Neuronal stem cell (in vitro differentiated cells): ENCODE data around the gene CBY2.

Experiments used
- DNase-seq: peaks from one replicate; pipeline ENCODE4 v3.0.0-alpha.2; 2013; ENCODE audit warnings: low spot score
- H2AFZ ChIP-seq: one replicate; pipeline ENCODE4 v1.6.1; 2013; ENCODE audit warnings: mild to moderate bottlenecking, low read length, inconsistent platforms
- H2AK5ac ChIP-seq: 2 replicates; pipeline ENCODE4 v1.6.1; 2013; ENCODE audit warnings: low read depth, mild to moderate bottlenecking, inconsistent platforms, low read length, moderate library complexity, mixed read lengths
- H2BK120ac ChIP-seq: 2 replicates; pipeline ENCODE4 v1.6.1; 2013; ENCODE audit warnings: low read depth, mild to moderate bottlenecking, inconsistent platforms, low read length, moderate library complexity, mixed read lengths
- H2BK12ac ChIP-seq: one replicate; pipeline ENCODE4 v1.6.1; 2013; ENCODE audit warnings: low read length, inconsistent platforms
- H2BK15ac ChIP-seq: 2 replicates; pipeline ENCODE4 v1.6.1; 2013; ENCODE audit warnings: mild to moderate bottlenecking, low read length, inconsistent platforms, mixed read lengths
- H2BK5ac ChIP-seq: one replicate; pipeline ENCODE4 v1.6.1; 2013; ENCODE audit warnings: inconsistent platforms, mild to moderate bottlenecking, low read length, moderate library complexity
- H3K14ac ChIP-seq: one replicate; pipeline ENCODE4 v1.6.1; 2013; ENCODE audit warnings: low read length, inconsistent platforms
- H3K18ac ChIP-seq: 2 replicates; pipeline ENCODE4 v1.6.1; 2013; ENCODE audit warnings: low read length, inconsistent platforms
- H3K23ac ChIP-seq: 2 replicates; pipeline ENCODE4 v1.6.1; 2013; ENCODE audit warnings: low read depth, mild to moderate bottlenecking, mixed read lengths, low read length, inconsistent platforms; ENCODE audit not compliant: poor library complexity
- H3K27ac ChIP-seq: replicated peaks from 3 replicates; pipeline ENCODE4 v1.5.1; 2013; ENCODE audit warnings: low read length, inconsistent platforms
- H3K27me3 ChIP-seq, 3 experiments: 2 replicates each; pipeline ENCODE4 v1.6.1; 2013; ENCODE audit warnings: low read length in 3 of 3, mild to moderate bottlenecking in 2 of 3, inconsistent platforms in 1 of 3, low read depth in 1 of 3, mixed read lengths in 1 of 3, moderate library complexity in 1 of 3; ENCODE audit not compliant: control insufficient read depth in 3 of 3, insufficient read depth in 3 of 3
- H3K36me3 ChIP-seq, 2 donors: replicated peaks in 1 of 2; 2 replicates each; pipeline ENCODE4 v1.6.1; 2013; ENCODE audit warnings: low read length in 2 of 2; ENCODE audit not compliant: control insufficient read depth in 2 of 2, insufficient read depth in 2 of 2
- H3K4ac ChIP-seq: 2 replicates; pipeline ENCODE4 v1.6.1; 2013; ENCODE audit warnings: inconsistent platforms, mild to moderate bottlenecking, low read length, moderate library complexity
- H3K4me1 ChIP-seq, 2 donors: 1 replicate in 1 of 2; 2 replicates in 1 of 2; pipeline ENCODE4 v1.6.1; 2013; ENCODE audit warnings: low read length in 2 of 2, low read depth in 1 of 2; ENCODE audit not compliant: control insufficient read depth in 2 of 2, insufficient read depth in 1 of 2
- H3K4me2 ChIP-seq: one replicate; pipeline ENCODE4 v1.6.1; 2013; ENCODE audit warnings: mild to moderate bottlenecking, low read length, inconsistent platforms; ENCODE audit not compliant: insufficient read depth, poor library complexity, severe bottlenecking
- H3K4me3 ChIP-seq, 2 donors: 2 replicates each; pipeline ENCODE4 v1.5.1; 2013; ENCODE audit warnings: low read length in 2 of 2, mild to moderate bottlenecking in 2 of 2, inconsistent platforms in 1 of 2, moderate library complexity in 1 of 2
- H3K79me1 ChIP-seq: one replicate; pipeline ENCODE4 v1.6.1; 2013; ENCODE audit warnings: low read depth, mild to moderate bottlenecking, inconsistent platforms, low read length, moderate library complexity
- H3K9ac ChIP-seq: one replicate; pipeline ENCODE4 v1.6.1; 2013; ENCODE audit warnings: mild to moderate bottlenecking, low read depth, low read length, inconsistent platforms; ENCODE audit not compliant: poor library complexity
- H3K9me3 ChIP-seq, 2 donors: replicated peaks in 1 of 2; 2 replicates each; pipeline versions ENCODE3 to v1.6.1; 2013; ENCODE audit warnings: low read length in 2 of 2, mild to moderate bottlenecking in 2 of 2, inconsistent platforms in 1 of 2, low read depth in 1 of 2, mixed read lengths in 1 of 2, moderate library complexity in 1 of 2; ENCODE audit not compliant: control insufficient read depth in 2 of 2, insufficient read depth in 1 of 2
- H4K8ac ChIP-seq: one replicate; pipeline ENCODE4 v1.6.1; 2013; ENCODE audit warnings: low read depth, mild to moderate bottlenecking, inconsistent platforms, low read length, moderate library complexity
- H4K91ac ChIP-seq: one replicate; pipeline ENCODE4 v1.6.1; 2013; ENCODE audit warnings: low read length, low read depth, mild to moderate bottlenecking, inconsistent platforms; ENCODE audit not compliant: poor library complexity
- WGBS, 2 donors: extraction: QIAGEN DNeasy Blood & Tissue Kit; methylation state at CpG; one replicate each; pipeline ENCODE4 v1.1.7; 2013; ENCODE audit warnings: missing lambda C conversion rate in 2 of 2, mixed read lengths in 1 of 2; ENCODE audit not compliant: insufficient read length in 2 of 2, insufficient replicate concordance in 1 of 2; ENCODE audit errors: extremely low coverage in 2 of 2; 5-methylcytosine and 5-hydroxymethylcytosine counted together

The CBY2 gene

GRCh38 chr13:45691251-45691650 is 10.9 kb upstream of the CBY2 start:
- Histone ChIP-seq H3K27ac (no peak overlapping the region), H3K4ac (no peak overlapping the region), H3K18ac (no peak overlapping the region), H2BK120ac (no peak overlapping the region), H3K9me3 (peaks cover 0 to 3% of the 10 kb centered on the region in 2 donors), H3K23ac (no peak overlapping the region), H3K79me1 (no peaks in the 10 kb centered on the region), H2AFZ (no peak overlapping the region), H4K91ac (no peak overlapping the region), H2BK15ac (no peak overlapping the region), H4K8ac (no peak overlapping the region), H3K9ac (no peak overlapping the region), H2BK5ac (no peak overlapping the region), H3K4me1 (no peaks in the 10 kb centered on the region), H2BK12ac (no peak overlapping the region), H2AK5ac (no peak overlapping the region), H3K4me2 (no peak overlapping the region), H3K14ac (no peak overlapping the region), H3K36me3 (no peaks in the 10 kb centered on the region), H3K4me3 (no peak overlapping the region), H3K27me3 (peaks cover 0 to 12% (median 0%) of the 10 kb centered on the region in 3 experiments)
- no CpG with 5 or more reads among the region's 4 CpGs for WGBS, 2 donors
- no peak for DNase-seq

- H3K36me3 ChIP-seq = no peaks in the 10 kb centered on the region
- no peak overlapping the region for H3K27ac ChIP-seq
- no peak overlapping the region for H3K9ac ChIP-seq
- no peak overlapping the region for H3K4ac ChIP-seq
- H2BK5ac ChIP-seq = no peak overlapping the region
- H3K4me2 ChIP-seq = no peak overlapping the region
- H3K4me3 ChIP-seq = no peak overlapping the region
- no peak overlapping the region for H4K8ac ChIP-seq
- no peak overlapping the region for H2AFZ ChIP-seq
- DNase-seq = no peak
- peaks cover 0 to 12% (median 0%) of the 10 kb centered on the region in 3 experiments for H3K27me3 ChIP-seq
- H4K91ac ChIP-seq = no peak overlapping the region
- no peak overlapping the region for H2BK12ac ChIP-seq
- no peak overlapping the region for H2BK120ac ChIP-seq
- no peak overlapping the region for H2BK15ac ChIP-seq
- no peak overlapping the region for H3K23ac ChIP-seq
- H3K18ac ChIP-seq = no peak overlapping the region
- H2AK5ac ChIP-seq = no peak overlapping the region
- no peaks in the 10 kb centered on the region for H3K4me1 ChIP-seq
- no CpG with 5 or more reads among the region's 1 CpG for WGBS, 2 donors
- H3K14ac ChIP-seq = no peak overlapping the region
- no peaks in the 10 kb centered on the region for H3K79me1 ChIP-seq
- peaks cover 0 to 3% of the 10 kb centered on the region in 2 donors for H3K9me3 ChIP-seq
These were observed 10.5 kb upstream of the CBY2 start for GRCh38 chr13:45691667-45692066.

GRCh38 chr13:45695198-45695730 is 6.9 kb upstream of the CBY2 start:
- Histone ChIP-seq H3K4me3 (no peak overlapping the region), H4K8ac (no peak overlapping the region), H2BK15ac (no peak overlapping the region), H3K4me1 (no peaks in the 10 kb centered on the region), H3K79me1 (no peaks in the 10 kb centered on the region), H3K27me3 (peaks cover 0 to 4% (median 0%) of the 10 kb centered on the region in 3 experiments), H2BK12ac (no peak overlapping the region), H3K27ac (no peak overlapping the region), H3K36me3 (no peaks in the 10 kb centered on the region), H3K9me3 (peaks cover 0 to 3% of the 10 kb centered on the region in 2 donors), H2BK120ac (no peak overlapping the region), H3K9ac (no peak overlapping the region), H3K4ac (no peak overlapping the region), H3K14ac (no peak overlapping the region), H3K4me2 (no peak overlapping the region), H3K18ac (no peak overlapping the region), H2BK5ac (no peak overlapping the region), H2AFZ (no peak overlapping the region), H3K23ac (no peak overlapping the region), H2AK5ac (no peak overlapping the region), H4K91ac (no peak overlapping the region)
- no peak for DNase-seq
- WGBS, 2 donors = no CpG with 5 or more reads among the region's 5 CpGs

GRCh38 chr13:45696610-45697226 is 5.4 kb upstream of the CBY2 start:
- Histone ChIP-seq H4K91ac (no peak overlapping the region), H3K9me3 (peaks cover 0 to 3% of the 10 kb centered on the region in 2 donors), H3K9ac (no peak overlapping the region), H3K18ac (no peak overlapping the region), H3K27ac (no peak overlapping the region), H3K14ac (no peak overlapping the region), H3K79me1 (no peaks in the 10 kb centered on the region), H2BK5ac (no peak overlapping the region), H3K27me3 (no peaks in the 10 kb centered on the region), H4K8ac (no peak overlapping the region), H2BK12ac (no peak overlapping the region), H3K4me2 (no peak overlapping the region), H3K4me1 (no peaks in the 10 kb centered on the region), H2AFZ (no peak overlapping the region), H2AK5ac (no peak overlapping the region), H2BK120ac (no peak overlapping the region), H2BK15ac (no peak overlapping the region), H3K4me3 (no peak overlapping the region), H3K4ac (no peak overlapping the region), H3K23ac (no peak overlapping the region), H3K36me3 (no peaks in the 10 kb centered on the region)
- no peak for DNase-seq
- no CpG with 5 or more reads among the region's 2 CpGs for WGBS, 2 donors
